ENCODE measurements around the gene MISFA.
A peak's percentile ranks its signal among the peaks of the same experiment; 100 is the strongest.

Gene MISFA

GRCh38 chr11:18650353-18650752, 50.8 kb downstream of the MISFA start:
- ATAC-seq, result no peak
- TF ChIP-seq TSHZ2 (CRISPR knock-in tag; IDR thresholded peaks at IDR 0.05), result no peak
- no peak for TF ChIP-seq POU6F1 (CRISPR knock-in tag; IDR thresholded peaks at IDR 0.05; ENCODE audit: borderline replicate concordance, low read depth)
- TF ChIP-seq ZC3H10 (CRISPR knock-in tag; IDR thresholded peaks at IDR 0.05), result no peak
- no peak for TF ChIP-seq ZNF70 (CRISPR knock-in tag; IDR thresholded peaks at IDR 0.05)
- no peak for TF ChIP-seq ZFP30 (CRISPR knock-in tag; IDR thresholded peaks at IDR 0.05)
- no peak for TF ChIP-seq TOX (CRISPR knock-in tag; IDR thresholded peaks at IDR 0.05; ENCODE audit: borderline replicate concordance)
- TF ChIP-seq CSDC2 (CRISPR knock-in tag; IDR thresholded peaks at IDR 0.05), result no peak

GRCh38 chr11:18650859-18651557, 51.4 kb downstream of the MISFA start:
- TF ChIP-seq TOX (CRISPR knock-in tag; IDR thresholded peaks at IDR 0.05; ENCODE audit: borderline replicate concordance), result no peak
- TF ChIP-seq ARNTL (CRISPR knock-in tag; IDR thresholded peaks at IDR 0.05; ENCODE audit: borderline replicate concordance, low read depth), result no peak
- no peak for TF ChIP-seq PPARA (CRISPR knock-in tag; IDR thresholded peaks at IDR 0.05; ENCODE audit: borderline replicate concordance)
- TF ChIP-seq GLIS3 (CRISPR knock-in tag; IDR thresholded peaks at IDR 0.05), result no peak
- TF ChIP-seq TCF4 (CRISPR knock-in tag; IDR thresholded peaks at IDR 0.05; ENCODE audit: borderline replicate concordance), result no peak
- no peak for TF ChIP-seq ZFP30 (CRISPR knock-in tag; IDR thresholded peaks at IDR 0.05)
- TF ChIP-seq ZNF565 (CRISPR knock-in tag; conservative IDR thresholded peaks at IDR 0.05; ENCODE audit: low read depth), result no peak
- TF ChIP-seq SNAI2 (CRISPR knock-in tag; IDR thresholded peaks at IDR 0.05), result no peak
- TF ChIP-seq ZNF70 (CRISPR knock-in tag; IDR thresholded peaks at IDR 0.05), result no peak
- no peak for TF ChIP-seq ISL1 (CRISPR knock-in tag; IDR thresholded peaks at IDR 0.05)
- TF ChIP-seq ESRRG (CRISPR knock-in tag; IDR thresholded peaks at IDR 0.05), result no peak
- no peak for TF ChIP-seq OSR1 (CRISPR knock-in tag; IDR thresholded peaks at IDR 0.05)
- TF ChIP-seq ZC3H10 (CRISPR knock-in tag; IDR thresholded peaks at IDR 0.05), result no peak
- TF ChIP-seq ZFP3 (CRISPR knock-in tag; IDR thresholded peaks at IDR 0.05), result no peak
- TF ChIP-seq TSHZ2 (CRISPR knock-in tag; IDR thresholded peaks at IDR 0.05), result no peak
- TF ChIP-seq CSDC2 (CRISPR knock-in tag; IDR thresholded peaks at IDR 0.05), result no peak
- TF ChIP-seq CSRNP3 (CRISPR knock-in tag; IDR thresholded peaks at IDR 0.05), result no peak
- no peak for TF ChIP-seq PATZ1 (CRISPR knock-in tag; IDR thresholded peaks at IDR 0.05; ENCODE audit: borderline replicate concordance)
- TF ChIP-seq ZNF8 (CRISPR knock-in tag; IDR thresholded peaks at IDR 0.05), result no peak
- peak; percentile 53; the same call in 2 of the 3 replicates for ATAC-seq
